ENCODE data around the gene TAS1R2.

TAS1R2 gene

DNA sequence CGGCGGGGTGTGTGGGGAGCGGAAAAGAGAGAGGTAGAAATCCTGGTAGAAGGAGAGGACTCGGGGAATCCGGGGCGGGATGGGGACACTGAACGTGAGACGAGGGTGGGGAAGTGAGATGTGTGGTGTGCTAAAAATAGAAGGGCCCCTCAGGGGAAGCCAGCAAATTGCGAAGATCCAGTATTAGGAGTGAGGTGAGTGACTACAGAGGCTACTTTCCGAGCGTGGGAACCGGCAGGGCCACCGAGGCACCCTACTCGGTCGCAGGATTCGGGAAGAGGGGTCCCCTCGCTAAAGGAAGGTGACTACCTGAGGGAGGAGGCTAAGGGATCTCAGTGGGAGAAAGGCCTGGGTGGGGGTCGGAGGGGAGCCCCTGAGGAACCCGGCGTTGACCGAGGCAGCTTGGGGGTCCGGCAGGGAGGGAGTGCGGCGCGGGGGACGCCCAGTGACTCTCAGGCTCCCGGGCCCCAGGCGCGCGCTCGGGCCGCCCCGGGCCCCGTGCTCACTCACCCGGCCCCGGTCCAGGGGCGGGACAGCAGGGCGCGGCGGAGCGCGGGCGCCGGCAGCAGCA, 42.6 kb upstream of the TAS1R2 start:
- peak overlapping the region; percentile 71 for H3K4me3 ChIP-seq (ENCODE audit: low read depth, low read length)
- in situ Hi-C loops (cut with HindIII; ENCODE audit: low sequenced_read_pairs) = loop anchor here (10.0 kb wide), 1 partner anchor 193 kb away; no protein-coding TSS in a partner anchor
- DNase-seq (ENCODE audit: low read depth) = no peak
- TF ChIP-seq, protein P1, sequence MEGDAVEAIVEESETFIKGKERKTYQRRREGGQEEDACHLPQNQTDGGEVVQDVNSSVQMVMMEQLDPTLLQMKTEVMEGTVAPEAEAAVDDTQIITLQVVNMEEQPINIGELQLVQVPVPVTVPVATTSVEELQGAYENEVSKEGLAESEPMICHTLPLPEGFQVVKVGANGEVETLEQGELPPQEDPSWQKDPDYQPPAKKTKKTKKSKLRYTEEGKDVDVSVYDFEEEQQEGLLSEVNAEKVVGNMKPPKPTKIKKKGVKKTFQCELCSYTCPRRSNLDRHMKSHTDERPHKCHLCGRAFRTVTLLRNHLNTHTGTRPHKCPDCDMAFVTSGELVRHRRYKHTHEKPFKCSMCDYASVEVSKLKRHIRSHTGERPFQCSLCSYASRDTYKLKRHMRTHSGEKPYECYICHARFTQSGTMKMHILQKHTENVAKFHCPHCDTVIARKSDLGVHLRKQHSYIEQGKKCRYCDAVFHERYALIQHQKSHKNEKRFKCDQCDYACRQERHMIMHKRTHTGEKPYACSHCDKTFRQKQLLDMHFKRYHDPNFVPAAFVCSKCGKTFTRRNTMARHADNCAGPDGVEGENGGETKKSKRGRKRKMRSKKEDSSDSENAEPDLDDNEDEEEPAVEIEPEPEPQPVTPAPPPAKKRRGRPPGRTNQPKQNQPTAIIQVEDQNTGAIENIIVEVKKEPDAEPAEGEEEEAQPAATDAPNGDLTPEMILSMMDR (IDR thresholded peaks at IDR 0.05; ENCODE audit: low read depth, low read length, missing control alignments) = no peak

DNA sequence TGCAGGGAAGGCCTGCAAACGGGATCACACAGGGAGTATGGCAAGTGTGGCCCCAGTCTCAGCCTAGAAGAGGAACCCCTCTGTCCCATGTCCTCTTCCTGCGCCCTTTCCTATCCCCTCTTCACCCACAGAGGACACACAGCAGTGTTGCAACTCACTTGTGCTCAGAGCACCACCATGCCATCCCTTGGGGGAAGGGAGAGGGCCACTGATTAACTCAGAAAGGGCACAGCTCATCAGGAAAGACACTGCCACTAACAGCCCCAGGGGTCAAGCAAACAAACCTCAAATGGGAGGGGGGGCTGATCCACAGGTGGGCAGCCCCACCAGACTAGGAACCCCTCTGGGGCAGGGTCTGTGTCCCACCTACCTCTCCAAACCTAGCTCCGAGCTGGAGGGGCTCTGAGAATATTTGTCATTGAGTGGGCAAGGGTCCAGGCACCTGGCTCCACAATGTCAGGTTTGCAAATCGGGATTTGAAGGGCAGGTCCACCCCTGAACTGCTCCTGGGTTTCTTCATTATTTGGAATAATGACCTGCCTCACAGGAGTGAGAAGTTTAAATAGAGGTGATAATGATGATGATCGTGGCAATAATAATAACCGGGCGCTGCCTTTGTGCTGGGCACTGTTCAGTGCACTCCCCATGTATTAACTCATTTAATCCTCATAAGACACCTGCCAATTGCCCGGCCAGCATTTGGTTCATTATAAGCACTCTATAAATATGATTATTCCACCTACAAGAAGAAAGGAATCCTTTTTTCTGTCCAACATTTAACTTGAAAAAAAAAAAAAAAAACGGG, 41.9 kb upstream of the TAS1R2 start:
- in situ Hi-C loops (cut with HindIII; ENCODE audit: low sequenced_read_pairs) = loop anchor here (10.0 kb wide), 1 partner anchor 193 kb away; no protein-coding TSS in a partner anchor
- H3K4me3 ChIP-seq (ENCODE audit: low read depth, low read length) = peak overlapping the region; percentile 71
- TF ChIP-seq, protein P1 (IDR thresholded peaks at IDR 0.05; ENCODE audit: low read depth, low read length, missing control alignments) = no peak
- no peak for DNase-seq (ENCODE audit: low read depth)

DNA sequence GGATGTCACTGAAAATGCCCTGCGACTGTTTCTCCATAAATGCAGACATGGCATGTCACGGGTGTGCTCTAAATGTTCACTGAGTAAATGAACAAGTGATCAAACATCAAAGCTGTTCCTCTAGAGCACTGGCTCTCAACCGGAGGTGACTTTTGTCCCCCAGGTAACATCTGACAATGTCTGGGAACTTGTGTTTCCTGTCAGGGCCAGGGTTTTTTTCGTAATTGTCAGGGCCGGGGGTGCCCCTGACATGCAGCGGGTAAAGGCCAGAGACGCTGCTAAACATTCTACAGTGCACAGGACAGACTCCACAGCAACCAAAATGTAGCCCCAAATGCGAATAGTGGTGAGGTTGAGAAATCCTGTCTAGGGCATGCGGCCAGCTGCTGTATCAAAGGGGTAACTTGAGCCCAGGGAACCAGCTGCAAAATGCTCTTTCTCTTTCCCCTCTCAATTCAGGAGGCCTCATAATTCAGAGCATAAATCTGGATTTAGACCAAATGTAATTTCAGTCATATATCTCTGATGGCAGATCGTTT, 40.9 kb upstream of the TAS1R2 start:
- H3K4me3 ChIP-seq (ENCODE audit: low read depth, low read length) = no peak overlapping the region
- DNase-seq (ENCODE audit: low read depth) = no peak
- in situ Hi-C loops (cut with HindIII; ENCODE audit: low sequenced_read_pairs) = loop anchor here (10.0 kb wide), 1 partner anchor 194 kb away; no protein-coding TSS in a partner anchor
- TF ChIP-seq, protein P1 (IDR thresholded peaks at IDR 0.05; ENCODE audit: low read depth, low read length, missing control alignments) = no peak

DNA sequence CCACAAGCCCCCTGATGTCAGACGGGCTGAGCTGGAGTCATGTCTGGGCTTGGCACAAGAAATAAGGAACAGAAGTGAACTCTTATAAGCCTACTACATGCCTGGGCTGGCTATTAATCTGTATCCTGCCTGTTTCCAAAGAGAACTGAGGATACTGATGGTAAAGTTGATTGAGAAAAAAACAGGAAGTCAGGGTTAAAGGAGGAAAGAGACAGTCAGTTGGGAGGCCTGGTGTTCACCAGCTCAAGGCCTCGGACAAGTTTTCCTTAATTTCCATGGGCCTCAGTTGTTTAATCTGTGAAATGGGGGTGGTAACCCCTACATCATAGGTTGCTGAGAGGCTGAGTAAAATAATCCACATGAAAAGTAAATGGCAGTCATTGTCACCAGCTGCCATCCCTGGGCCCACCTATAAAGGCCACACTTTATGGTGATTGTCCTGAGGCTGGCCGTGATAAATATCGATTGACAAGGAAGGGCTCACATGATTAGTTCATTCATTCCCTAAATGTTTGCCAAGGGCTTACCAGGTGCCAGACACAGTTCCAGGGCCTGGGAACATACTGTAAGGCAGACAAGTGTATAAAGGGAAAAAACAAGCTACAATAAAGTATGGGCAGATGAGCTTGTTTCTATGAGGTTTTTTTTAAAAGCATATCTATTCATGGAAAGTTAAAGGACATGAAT, 40.0 kb upstream of the TAS1R2 start:
- in situ Hi-C loops (cut with HindIII; ENCODE audit: low sequenced_read_pairs) = loop anchor here (10.0 kb wide), 1 partner anchor 195 kb away; no protein-coding TSS in a partner anchor
- TF ChIP-seq, protein P1 (IDR thresholded peaks at IDR 0.05; ENCODE audit: low read depth, low read length, missing control alignments) = no peak
- no peak overlapping the region for H3K4me3 ChIP-seq (ENCODE audit: low read depth, low read length)
- no peak for DNase-seq (ENCODE audit: low read depth)

DNA sequence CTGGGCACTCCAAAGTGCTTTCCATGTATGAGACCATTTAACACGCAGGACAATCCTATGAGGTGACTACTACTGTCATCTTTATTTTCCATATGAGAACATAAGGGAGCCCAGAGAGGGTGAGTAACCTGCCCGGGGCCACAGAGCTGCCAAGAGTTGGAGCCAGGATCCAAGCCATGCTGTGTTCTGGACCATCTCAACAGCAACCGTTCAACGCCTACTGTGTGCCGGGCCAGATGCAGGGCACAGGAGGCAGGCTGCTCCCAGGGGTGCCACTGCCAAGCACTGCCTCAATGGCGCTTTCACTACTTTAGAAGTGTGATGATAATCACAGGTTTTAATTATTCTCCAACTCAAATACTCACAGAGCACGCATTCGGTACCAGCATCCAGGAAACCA, 39.1 kb upstream of the TAS1R2 start:
- no peak overlapping the region for H3K4me3 ChIP-seq (ENCODE audit: low read depth, low read length)
- no peak for DNase-seq (ENCODE audit: low read depth)
- in situ Hi-C loops (cut with HindIII; ENCODE audit: low sequenced_read_pairs) = no loop called here
- TF ChIP-seq, protein P1 (IDR thresholded peaks at IDR 0.05; ENCODE audit: low read depth, low read length, missing control alignments) = no peak

DNA sequence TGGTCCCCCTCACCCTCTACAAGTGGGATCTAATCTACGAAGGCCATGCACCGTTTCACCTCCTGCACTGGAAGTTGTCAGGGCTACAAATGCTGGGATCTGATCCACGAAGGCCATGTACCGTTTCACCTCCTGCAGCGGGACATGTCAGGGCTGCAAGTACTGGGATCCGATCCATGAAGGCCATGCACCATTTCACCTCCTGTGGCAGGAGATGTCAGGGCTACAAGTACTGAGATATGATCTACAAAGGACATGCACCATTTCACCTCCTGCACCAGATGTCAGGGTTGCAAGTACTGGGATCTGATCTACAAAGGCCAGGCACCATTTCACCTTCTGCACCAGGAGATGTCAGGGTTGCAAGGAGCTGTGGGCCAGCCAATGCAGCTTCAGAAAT, 35.9 kb upstream of the TAS1R2 start:
- DNase-seq (ENCODE audit: low read depth) = no peak
- in situ Hi-C loops (cut with HindIII; ENCODE audit: low sequenced_read_pairs) = no loop called here

More for the DNA sequence above, 35.9 kb upstream of the TAS1R2 start:
- TF ChIP-seq, protein P1 (IDR thresholded peaks at IDR 0.05; ENCODE audit: low read depth, low read length, missing control alignments) = no peak
- no peak overlapping the region for H3K4me3 ChIP-seq (ENCODE audit: low read depth, low read length)

Measured in astrocyte of the cerebellum (primary cell).